IMR-90 (cell line): ENCODE results near the gene TUBGCP6. TPM values are rescaled to one million over a fixed set of nuclear protein-coding genes. Genes with fewer than 3 reads are reported as not detected.

Experiments used
- ATAC-seq: fragments of 200-7000 bp; cut with Tn5 transposase; 2 replicates; pipeline ENCODE4 v1.9.1; 2020; ENCODE audit warnings: low read depth, mild to moderate bottlenecking, moderate library complexity
- BruUV-seq: library from RNA; stranded (reverse); fragments of 400-500 nt; replicated peaks from 2 replicates; lab custom pipeline; 2021; lab: Mats Ljungman, UMichigan
- CTCF ChIA-PET: fragments of 300-600 bp; formaldehyde crosslinking; extraction: SDS; loops from one replicate; lab custom pipeline; 2021; ENCODE audit warnings: antibody characterized with exemption; lab: Yijun Ruan, JAX
- POLR2A ChIA-PET: fragments of 300-600 bp; sonication (Branson Sonifier 250); formaldehyde crosslinking; loops from one replicate; lab custom pipeline; 2022; ENCODE audit warnings: antibody characterized with exemption; ENCODE audit not compliant: unreplicated experiment; lab: Charles Lee
- DNase-seq: peaks from one replicate; pipeline ENCODE4 v3.0.0; 2013
- H2AFZ ChIP-seq: replicated peaks from 2 replicates; pipeline ENCODE3; 2013; ENCODE audit warnings: low read length, mild to moderate bottlenecking; ENCODE audit not compliant: poor library complexity
- H2AK5ac ChIP-seq: 2 replicates; pipeline ENCODE4 v1.6.1; 2013; ENCODE audit warnings: low read depth, low read length, inconsistent platforms
- H2AK9ac ChIP-seq: replicated peaks from 2 replicates; pipeline ENCODE3; 2013; ENCODE audit warnings: mild to moderate bottlenecking, low read depth, low read length, moderate library complexity; ENCODE audit not compliant: poor library complexity
- H2BK120ac ChIP-seq: 2 replicates; pipeline ENCODE4 v1.6.1; 2013; ENCODE audit warnings: low read depth, low read length, inconsistent platforms
- H2BK15ac ChIP-seq: 3 replicates; pipeline ENCODE4 v1.6.1; 2013; ENCODE audit warnings: low read depth, low read length, inconsistent platforms
- H2BK20ac ChIP-seq: 2 replicates; pipeline ENCODE4 v1.6.1; 2013; ENCODE audit warnings: low read depth, mild to moderate bottlenecking, inconsistent platforms, low read length, moderate library complexity
- H2BK5ac ChIP-seq: 2 replicates; pipeline ENCODE4 v1.6.1; 2013; ENCODE audit warnings: mild to moderate bottlenecking, low read depth, low read length, inconsistent platforms; ENCODE audit not compliant: poor library complexity, severe bottlenecking
- H3K14ac ChIP-seq: replicated peaks from 2 replicates; pipeline ENCODE4 v1.6.1; 2013; ENCODE audit warnings: low read depth, low read length, inconsistent platforms
- H3K18ac ChIP-seq: 2 replicates; pipeline ENCODE4 v1.6.1; 2013; ENCODE audit warnings: low read depth, low read length, control low read depth
- H3K23ac ChIP-seq: 2 replicates; pipeline ENCODE4 v1.6.1; 2013; ENCODE audit warnings: low read depth, low read length, inconsistent platforms
- H3K27ac ChIP-seq: 2 replicates; pipeline ENCODE4 v1.5.1; 2013; ENCODE audit warnings: mild to moderate bottlenecking, control low read depth, low read length; ENCODE audit not compliant: insufficient read depth
- H3K27me3 ChIP-seq: 2 replicates; pipeline ENCODE4 v1.6.1; 2013; ENCODE audit warnings: low read length; ENCODE audit not compliant: control insufficient read depth, insufficient read depth
- H3K36me3 ChIP-seq: 2 replicates; pipeline ENCODE4 v1.6.1; 2013; ENCODE audit warnings: low read length, mixed read lengths; ENCODE audit not compliant: control insufficient read depth, insufficient read depth
- H3K4ac ChIP-seq: 2 replicates; pipeline ENCODE4 v1.6.1; 2013; ENCODE audit warnings: low read depth, low read length, inconsistent platforms
- H3K4me1 ChIP-seq: 2 replicates; pipeline ENCODE4 v1.6.1; 2013; ENCODE audit warnings: low read length, mixed read lengths; ENCODE audit not compliant: control insufficient read depth, insufficient read depth
- H3K4me2 ChIP-seq: 2 replicates; pipeline ENCODE4 v1.6.1; 2013; ENCODE audit warnings: low read depth, mild to moderate bottlenecking, control low read depth, low read length, moderate library complexity
- H3K4me3 ChIP-seq: 2 replicates; pipeline ENCODE4 v1.5.1; 2013; ENCODE audit warnings: low read depth, mild to moderate bottlenecking, control low read depth, low read length, moderate library complexity; ENCODE audit not compliant: insufficient read depth
- H3K56ac ChIP-seq: 2 replicates; pipeline ENCODE4 v1.6.1; 2013; ENCODE audit warnings: low read length, inconsistent platforms; ENCODE audit not compliant: insufficient read depth; ENCODE audit errors: extremely low read depth
- H3K79me1 ChIP-seq, 2 experiments: 2 replicates each; pipeline ENCODE4 v1.6.1; 2013; ENCODE audit warnings: low read length in 2 of 2, inconsistent platforms in 1 of 2, low read depth in 1 of 2
- H3K9ac ChIP-seq: 2 replicates; pipeline ENCODE4 v1.6.1; 2013; ENCODE audit warnings: low read depth, low read length, control low read depth
- H3K9me1 ChIP-seq: 2 replicates; pipeline ENCODE4 v1.6.1; 2013; ENCODE audit warnings: low read length, inconsistent platforms; ENCODE audit not compliant: insufficient read depth
- H3K9me3 ChIP-seq: 2 replicates; pipeline ENCODE4 v1.6.1; 2013; ENCODE audit warnings: low read length; ENCODE audit not compliant: control insufficient read depth, insufficient read depth
- H4K20me1 ChIP-seq: 2 replicates; pipeline ENCODE4 v1.6.1; 2013; ENCODE audit warnings: low read length, inconsistent platforms; ENCODE audit not compliant: insufficient read depth
- H4K5ac ChIP-seq: 2 replicates; pipeline ENCODE4 v1.6.1; 2013; ENCODE audit warnings: mild to moderate bottlenecking, low read depth, low read length, control low read depth
- H4K8ac ChIP-seq, 2 experiments: 2 replicates each; pipeline ENCODE4 v1.6.1; 2013; ENCODE audit warnings: low read depth in 2 of 2, low read length in 2 of 2, control low read depth in 1 of 2, inconsistent platforms in 1 of 2
- H4K91ac ChIP-seq: 2 replicates; pipeline ENCODE4 v1.6.1; 2013; ENCODE audit warnings: low read depth, low read length, inconsistent platforms; ENCODE audit not compliant: insufficient read depth
- BHLHE40 ChIP-seq: fragments of 150-350 bp; IDR thresholded peaks from 2 replicates; pipeline ENCODE4 v1.6.1; 2016; ENCODE audit warnings: mild to moderate bottlenecking, low read depth, low read length
- CEBPB ChIP-seq: IDR thresholded peaks from 2 replicates; pipeline ENCODE4 v1.6.1; 2012; ENCODE audit warnings: low read depth, low read length, improper control_type of control experiment
- CHD1 ChIP-seq: IDR thresholded peaks from 2 replicates; pipeline ENCODE4 v1.6.1; 2012; ENCODE audit warnings: low read depth, low read length, improper control_type of control experiment
- MAFK ChIP-seq: IDR thresholded peaks from 2 replicates; pipeline ENCODE4 v1.6.1; 2012; ENCODE audit warnings: low read depth, low read length, improper control_type of control experiment
- MAZ ChIP-seq: IDR thresholded peaks from 2 replicates; pipeline ENCODE4 v1.6.1; 2012; ENCODE audit warnings: low read depth, mild to moderate bottlenecking, low read length, improper control_type of control experiment, moderate library complexity, borderline replicate concordance
- POLR2A ChIP-seq: IDR thresholded peaks from 2 replicates; pipeline ENCODE4 v1.6.1; 2012; ENCODE audit warnings: mild to moderate bottlenecking, low read depth, low read length
- RAD21 ChIP-seq: IDR thresholded peaks from 2 replicates; pipeline ENCODE4 v1.6.1; 2012; ENCODE audit warnings: low read length, improper control_type of control experiment
- RCOR1 ChIP-seq: IDR thresholded peaks from 2 replicates; pipeline ENCODE4 v1.6.1; 2012; ENCODE audit warnings: mild to moderate bottlenecking, low read length, improper control_type of control experiment; ENCODE audit not compliant: insufficient replicate concordance
- WGBS, 2 experiments: methylation state at CpG; one replicate each; pipeline versions ENCODE4 v1.1.5 to v1.1.7; 2013; ENCODE audit warnings: missing lambda C conversion rate in 2 of 2; ENCODE audit not compliant: insufficient read length in 1 of 2; ENCODE audit errors: extremely low coverage in 2 of 2; 5-methylcytosine and 5-hydroxymethylcytosine counted together
- dilution Hi-C: fragments of 300-500 bp; cut with HindIII; formaldehyde crosslinking; loops from one replicate; pipeline ENCODE4 v1.14.3; 2018; ENCODE audit warnings: low sequenced_read_pairs; ENCODE audit not compliant: unreplicated experiment
- in situ Hi-C: fragments of 300-500 bp; cut with MboI; formaldehyde crosslinking; loops from 3 replicates; pipeline ENCODE4 v1.14.3; 2019; ENCODE audit warnings: low sequenced_read_pairs, inconsistent platforms, mixed read lengths
- intact Hi-C: fragments of 100-400 bp; cut with micrococcal nuclease; formaldehyde crosslinking; loops from 2 replicates; pipeline ENCODE4 v1.10.0; 2022
- polyA plus RNA-seq, 3 experiments: library from polyadenylated mRNA; depleted of rRNA; stranded (reverse); fragments of >200 nt; gene quantifications; 2 replicates each; pipeline ENCODE4 v1.2.3, GENCODE V29; 2012; ENCODE audit warnings: low replicate concordance in 1 of 3
- total RNA-seq: library from RNA; depleted of rRNA; stranded (reverse); fragments of >200 nt; gene quantifications from 2 replicates; pipeline ENCODE4 v1.2.3, GENCODE V29; 2012

Gene TUBGCP6
- total and polyA plus RNA-seq, 2 of the 4 experiments (the other 2 are of a cell fraction): 10.8 to 28.6 TPM

DNA sequence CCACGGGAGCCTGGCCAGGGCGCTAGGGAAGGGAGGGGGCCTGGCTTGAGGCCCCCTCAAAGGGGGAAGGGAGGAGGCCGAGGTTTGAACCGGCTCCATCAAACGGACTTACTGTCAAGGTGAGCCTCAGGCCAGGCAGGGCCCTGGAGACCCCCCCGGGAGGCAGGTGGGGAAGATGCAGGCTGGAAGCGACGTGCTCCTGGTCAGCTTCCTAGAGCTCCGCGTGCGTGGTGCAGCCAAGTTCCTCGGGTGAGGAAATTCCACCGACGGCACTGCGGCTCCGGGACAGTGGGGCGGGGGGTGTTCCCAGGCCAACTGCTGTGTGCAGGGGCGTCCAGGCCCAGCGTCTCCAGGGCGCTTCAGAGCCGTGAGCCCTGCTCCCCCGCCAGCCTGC lies 66.4 kb downstream of the TUBGCP6 start:
- H2AFZ ChIP-seq: no peak overlapping the region
- no peak overlapping the region for H2AK5ac ChIP-seq
- dilution Hi-C loops (no loop called here), in situ Hi-C loops (no loop called here), intact Hi-C loops (no loop called here)
- no peaks in the 10 kb centered on the region for H3K4me1 ChIP-seq
- no peak overlapping the region for H3K18ac ChIP-seq
- H3K56ac ChIP-seq: no peak overlapping the region
- no peak overlapping the region for H3K23ac ChIP-seq
- POLR2A ChIA-PET: no interaction called here
- no peak overlapping the region for H3K9ac ChIP-seq
- 58% methylated on average over 16 of the region's 22 CpGs; no CpG with 5 or more reads in 1 of the 2 experiments for WGBS, 2 experiments
- no peak overlapping the region for H2BK120ac ChIP-seq
- TF ChIP-seq RCOR1 (no peak), CHD1 (no peak), BHLHE40 (no peak), CEBPB (no peak), RAD21 (no peak), MAZ (no peak), POLR2A (no peak), MAFK (no peak)
- no TSS peak for BruUV-seq
- no peak overlapping the region for H4K5ac ChIP-seq
- no peak overlapping the region for H3K4me2 ChIP-seq
- no peak overlapping the region for H4K91ac ChIP-seq
- H3K4me3 ChIP-seq: no peak overlapping the region
- no peak overlapping the region for H2BK5ac ChIP-seq
- no peak overlapping the region for H4K8ac ChIP-seq
- no peaks in the 10 kb centered on the region for H4K20me1 ChIP-seq
- no peaks in the 10 kb centered on the region for H3K79me1 ChIP-seq
- H2BK20ac ChIP-seq: no peak overlapping the region
- ATAC-seq: no peak
- H2AK9ac ChIP-seq: no peak overlapping the region
- H3K27me3 ChIP-seq: no peaks in the 10 kb centered on the region; the same call in 1 of the 2 replicates
- peaks cover 2% of the 10 kb centered on the region; the same call in 1 of the 2 replicates for H3K36me3 ChIP-seq
- H3K14ac ChIP-seq: no peak overlapping the region
- no peak overlapping the region for H3K27ac ChIP-seq
- CTCF ChIA-PET: no interaction called here
- H3K9me3 ChIP-seq: no peaks in the 10 kb centered on the region
- H3K9me1 ChIP-seq: no peaks in the 10 kb centered on the region
- no peak for DNase-seq
- no peak overlapping the region for H2BK15ac ChIP-seq
- no peak overlapping the region for H3K4ac ChIP-seq
